ENCODE data around the gene GTPBP1.

Gene GTPBP1

DNA sequence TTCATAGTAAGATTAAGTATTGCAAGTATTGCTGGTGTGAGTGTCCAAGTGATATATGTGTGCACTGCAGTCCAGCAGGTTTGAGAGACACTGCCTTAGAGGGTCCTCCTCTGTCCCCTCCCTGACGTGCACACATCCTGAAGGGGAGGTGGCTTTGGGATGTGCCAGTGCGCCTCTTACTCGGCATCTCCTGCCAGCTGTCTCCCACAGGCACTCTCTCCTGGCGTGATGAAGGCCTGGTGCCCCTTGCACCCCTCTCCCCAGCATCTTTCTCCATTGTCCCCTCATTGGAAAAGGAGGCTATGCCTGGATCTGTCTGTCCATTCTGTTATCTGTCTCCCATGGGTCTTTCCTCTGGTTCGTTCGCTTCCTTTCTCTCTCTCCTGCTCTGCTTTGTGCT, 24.2 kb downstream of the GTPBP1 start:
- H3K4me3 ChIP-seq (ENCODE audit: low read depth, low read length): no peak overlapping the region
- TF ChIP-seq, protein P1, sequence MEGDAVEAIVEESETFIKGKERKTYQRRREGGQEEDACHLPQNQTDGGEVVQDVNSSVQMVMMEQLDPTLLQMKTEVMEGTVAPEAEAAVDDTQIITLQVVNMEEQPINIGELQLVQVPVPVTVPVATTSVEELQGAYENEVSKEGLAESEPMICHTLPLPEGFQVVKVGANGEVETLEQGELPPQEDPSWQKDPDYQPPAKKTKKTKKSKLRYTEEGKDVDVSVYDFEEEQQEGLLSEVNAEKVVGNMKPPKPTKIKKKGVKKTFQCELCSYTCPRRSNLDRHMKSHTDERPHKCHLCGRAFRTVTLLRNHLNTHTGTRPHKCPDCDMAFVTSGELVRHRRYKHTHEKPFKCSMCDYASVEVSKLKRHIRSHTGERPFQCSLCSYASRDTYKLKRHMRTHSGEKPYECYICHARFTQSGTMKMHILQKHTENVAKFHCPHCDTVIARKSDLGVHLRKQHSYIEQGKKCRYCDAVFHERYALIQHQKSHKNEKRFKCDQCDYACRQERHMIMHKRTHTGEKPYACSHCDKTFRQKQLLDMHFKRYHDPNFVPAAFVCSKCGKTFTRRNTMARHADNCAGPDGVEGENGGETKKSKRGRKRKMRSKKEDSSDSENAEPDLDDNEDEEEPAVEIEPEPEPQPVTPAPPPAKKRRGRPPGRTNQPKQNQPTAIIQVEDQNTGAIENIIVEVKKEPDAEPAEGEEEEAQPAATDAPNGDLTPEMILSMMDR (IDR thresholded peaks at IDR 0.05; ENCODE audit: borderline replicate concordance, insufficient read depth, low read depth, low read length): no peak

- TF ChIP-seq, protein P1 (IDR thresholded peaks at IDR 0.05; ENCODE audit: borderline replicate concordance, insufficient read depth, low read depth, low read length): no peak
- no peak overlapping the region for H3K4me3 ChIP-seq (ENCODE audit: low read depth, low read length)
These were observed 24.7 kb downstream of the GTPBP1 start for GRCh38 chr22:38730411-38730871.

DNA sequence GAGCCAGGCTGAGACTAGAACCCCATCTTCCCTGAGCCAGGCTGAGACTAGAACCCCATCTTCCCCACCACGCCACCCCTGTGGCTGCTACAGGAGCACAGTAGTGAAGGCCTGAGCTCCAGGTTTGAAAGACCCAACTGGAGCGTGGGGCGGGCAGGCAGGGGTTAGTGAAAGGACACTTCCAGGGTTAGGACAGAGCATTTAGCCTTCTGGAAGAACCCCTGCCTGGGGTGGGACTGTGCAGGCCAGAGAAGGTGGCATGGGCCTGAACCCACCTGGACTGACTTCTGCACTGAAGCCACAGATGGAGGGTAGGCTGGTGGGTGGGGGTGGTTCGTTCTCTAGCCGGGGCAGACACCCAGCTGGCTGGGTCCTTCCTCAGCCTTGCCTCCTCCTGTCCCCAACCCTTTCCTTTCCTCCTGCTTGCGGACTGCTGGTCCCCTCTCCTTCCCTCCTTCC, 26.0 kb downstream of the GTPBP1 start:
- TF ChIP-seq, protein P1 (IDR thresholded peaks at IDR 0.05; ENCODE audit: borderline replicate concordance, insufficient read depth, low read depth, low read length): no peak
- no peak overlapping the region for H3K4me3 ChIP-seq (ENCODE audit: low read depth, low read length)

DNA sequence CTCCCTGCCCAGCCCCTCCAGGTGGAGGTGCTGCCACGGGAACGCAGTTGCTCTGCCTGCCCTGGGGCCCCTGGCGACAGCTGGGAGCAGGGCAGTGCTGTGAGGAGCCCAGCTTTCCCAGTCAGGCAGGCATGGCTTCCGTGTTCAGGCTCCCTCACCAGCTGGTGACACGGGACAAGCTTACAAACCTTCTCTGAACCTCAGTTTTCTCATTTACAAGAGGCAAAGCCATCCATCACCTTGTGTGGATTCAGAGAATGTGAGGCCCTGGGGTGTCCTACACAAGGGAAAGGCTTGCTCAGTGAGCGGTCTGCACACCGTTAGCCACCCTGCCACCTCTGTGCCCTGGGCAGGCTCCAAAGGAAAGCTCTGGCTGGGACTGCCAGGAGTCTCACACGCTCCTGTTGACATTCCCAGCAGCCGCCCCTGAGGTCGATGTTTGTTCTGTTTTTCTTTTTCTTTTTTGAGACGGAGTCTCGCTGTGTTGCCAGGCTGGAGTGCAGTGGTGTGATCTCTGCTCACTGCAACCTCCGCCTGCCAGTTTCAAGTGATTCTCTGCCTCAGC, 26.6 kb downstream of the GTPBP1 start:
- TF ChIP-seq, protein P1 (IDR thresholded peaks at IDR 0.05; ENCODE audit: borderline replicate concordance, insufficient read depth, low read depth, low read length): no peak
- no peak overlapping the region for H3K4me3 ChIP-seq (ENCODE audit: low read depth, low read length)

GRCh38 chr22:38733329-38733723, 27.6 kb downstream of the GTPBP1 start:
- TF ChIP-seq, protein P1 (IDR thresholded peaks at IDR 0.05; ENCODE audit: borderline replicate concordance, insufficient read depth, low read depth, low read length): peak; percentile 86
- H3K4me3 ChIP-seq (ENCODE audit: low read depth, low read length): no peak overlapping the region

- H3K4me3 ChIP-seq (ENCODE audit: low read depth, low read length): no peak overlapping the region
- TF ChIP-seq, protein P1 (IDR thresholded peaks at IDR 0.05; ENCODE audit: borderline replicate concordance, insufficient read depth, low read depth, low read length): no peak
These were observed 28.1 kb downstream of the GTPBP1 start for GRCh38 chr22:38733724-38734381.
